ENCODE data around the gene ANKRD31. TPM values are rescaled to one million over a fixed set of nuclear protein-coding genes. Genes with fewer than 3 reads are reported as not detected.

ANKRD31 gene, protein sequence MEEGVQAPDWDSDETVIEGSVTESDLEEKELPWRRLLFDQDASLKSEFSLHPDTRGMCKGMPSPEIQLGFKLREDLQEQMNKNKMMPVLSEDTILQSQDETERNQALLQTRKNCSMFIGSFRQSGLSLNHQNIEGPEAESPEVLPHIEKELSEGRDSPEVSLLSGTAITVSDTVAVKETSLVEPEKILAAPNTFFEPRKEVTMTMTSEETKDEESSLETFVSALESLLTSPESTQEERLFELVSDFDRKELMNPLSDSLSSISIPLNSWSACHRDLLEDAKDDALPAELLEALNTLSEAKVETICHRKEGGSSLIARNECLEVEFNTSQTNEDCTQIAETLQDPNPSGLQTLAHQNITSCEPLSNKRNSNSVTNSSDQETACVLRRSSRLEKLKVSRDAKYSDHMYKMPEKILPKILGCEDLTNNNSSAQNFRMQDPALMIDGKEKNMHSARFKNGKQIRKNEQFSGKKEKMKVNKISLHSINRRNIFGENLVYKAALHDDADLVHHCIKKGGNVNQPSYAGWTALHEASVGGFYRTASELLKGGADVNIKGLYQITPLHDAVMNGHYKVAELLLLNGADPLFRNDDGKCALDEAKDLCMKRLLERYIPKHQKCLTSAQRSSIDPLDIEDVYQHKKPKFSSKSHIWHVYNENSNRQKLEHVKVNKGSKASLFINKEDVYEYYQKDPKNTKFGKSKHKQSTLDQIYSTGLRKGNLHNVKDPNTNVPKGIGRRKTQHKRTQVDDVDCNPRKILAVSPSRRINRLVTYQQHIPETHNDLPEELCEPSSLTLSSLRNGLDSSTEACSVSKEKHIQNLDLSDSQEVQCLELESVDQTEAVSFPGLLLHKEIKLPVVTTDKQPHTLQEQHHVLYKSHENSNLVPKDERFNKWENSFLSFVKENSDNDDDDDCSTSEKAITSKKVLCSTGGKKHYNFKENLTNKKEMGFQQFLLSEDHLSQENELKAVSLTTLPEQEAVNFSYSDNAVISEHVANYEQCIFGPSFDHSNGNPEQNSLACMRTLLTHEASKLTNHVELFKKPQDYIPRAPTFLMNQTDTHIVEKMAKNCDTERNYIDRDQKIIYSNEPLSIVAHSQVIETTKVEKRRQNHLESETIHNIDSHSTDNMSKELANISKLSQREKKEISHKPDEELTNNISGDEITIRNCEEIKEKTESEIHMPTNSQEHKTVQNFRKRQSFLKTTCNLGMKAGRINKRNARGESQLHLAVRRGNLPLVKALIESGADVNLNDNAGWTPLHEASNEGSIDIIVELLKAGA (N-terminal part only)
- polyA plus RNA-seq (2011; rRNA removed) (0.34 and 0.49 TPM in 2 replicates), polyA plus RNA-seq (2017; fragmentation: RNase III; extraction: RNeasy Plus Mini Kit Qiagen cat#74134 plus additional on column Dnase treatment) (0.12 to 0.15 TPM (median 0.15 TPM) in 3 replicates), polyA minus RNA-seq (2011; rRNA and poly(A)+ RNA removed) (0.21 and 0.34 TPM in 2 replicates)
- polyA plus RNA-seq (2012; cell fraction: cytosol; rRNA removed): 0.03 TPM in 2 replicates
- polyA plus RNA-seq (2012; cell fraction: nucleus; rRNA removed): 0.02 TPM in 2 replicates

DNA sequence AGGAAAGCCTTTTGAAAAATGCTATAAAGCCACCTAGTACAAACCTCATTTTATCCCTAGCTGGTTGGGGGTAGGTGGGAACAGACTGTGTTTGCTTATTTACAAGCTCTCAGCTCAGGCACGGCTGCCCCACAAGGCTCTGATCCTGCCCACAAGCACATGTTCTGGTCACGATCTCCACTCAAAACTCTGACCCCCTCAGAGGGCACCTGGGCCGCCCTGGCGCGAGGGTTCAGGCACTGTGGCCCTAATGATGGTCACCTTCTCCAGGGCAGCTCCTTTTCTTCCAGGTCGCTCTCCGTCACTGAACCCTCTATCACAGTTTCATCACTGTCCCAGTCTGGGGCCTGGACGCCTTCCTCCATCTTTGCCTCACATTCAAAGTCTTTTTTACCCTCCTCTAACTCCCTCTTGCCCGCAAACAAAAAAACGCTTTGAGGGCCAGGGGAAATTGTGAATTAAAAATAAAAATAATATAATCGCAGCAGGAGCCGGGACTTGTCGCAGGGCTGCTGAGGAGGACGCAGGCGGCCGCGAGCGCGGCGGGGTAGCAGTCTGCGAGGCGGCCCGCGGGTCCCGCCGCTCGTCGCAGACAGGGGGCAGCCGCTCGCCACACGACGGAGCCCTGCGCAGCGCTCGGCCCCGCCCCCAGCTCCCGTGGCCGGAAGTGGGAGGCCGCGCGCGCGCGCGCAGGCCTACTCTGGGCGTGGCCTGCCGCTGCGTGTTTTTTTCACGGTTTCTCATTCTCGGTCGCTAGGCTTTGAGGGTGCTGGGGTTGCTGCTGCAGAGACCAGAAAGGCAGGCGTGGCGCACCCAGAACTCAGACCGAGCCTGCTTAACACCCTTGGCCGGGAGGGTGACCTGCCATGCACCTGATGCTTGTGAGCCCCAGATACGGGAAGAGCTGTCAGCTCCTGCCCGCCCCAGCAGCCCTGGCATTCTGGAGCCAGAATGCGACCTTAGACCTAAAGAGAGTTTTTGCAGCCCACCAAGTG is at the start of gene ANKRD31:
Gene ANKRD31 (minus strand): TSS at position 557 of the 995 bp plus-strand sequence. CDS start 192 bp downstream, at position 365.
- H3K27ac ChIP-seq: peak within 1 kb of the TSS; percentile 81 to 89

More for the DNA sequence above, at the start of gene ANKRD31:
- ATAC-seq (peak; percentile 98 to 99), FAIRE-seq (no peak), DNase-seq (ENCODE audit: low read depth in 1 of 2, low spot score in 1 of 2) (peak; percentile 79 to 82)
- ChIA-PET POLR2A (interaction anchor here (0.6 to 2.0 kb wide), 9 partner anchors 13 to 481 kb away, joined by 3 to 22 read pairs (median 4); partner anchors contain the start of genes CERT1, HMGCR, POC5 and POLK), CTCF (interaction anchor here (0.6 to 3.0 kb wide), 58 partner anchors 12 to 515 kb away, joined by 3 to 24 read pairs (median 4); partner anchors contain the start of genes GCNT4, HMGCR and POC5)
- peak; percentile 23; the same call in 1 of the 2 replicates for TF ChIP-seq MYC (IDR thresholded peaks at IDR 0.05; ENCODE audit: borderline replicate concordance, low read length)
- TF ChIP-seq PHF8 (IDR thresholded peaks at IDR 0.05; ENCODE audit: borderline replicate concordance, low read depth): peak; percentile 83
- TF ChIP-seq TFCP2L1 (CRISPR knock-in tag; IDR thresholded peaks at IDR 0.05): no peak
- TF ChIP-seq CHD4 (IDR thresholded peaks at IDR 0.05; ENCODE audit: borderline replicate concordance): no peak
- peak; percentile 89 for TF ChIP-seq CTCF (IDR thresholded peaks at IDR 0.05)
- TF ChIP-seq RNF2 (IDR thresholded peaks at IDR 0.05; ENCODE audit: borderline replicate concordance, low read depth): no peak
- TF ChIP-seq BCL3 (IDR thresholded peaks at IDR 0.05): peak; percentile 73; the same call in 1 of the 3 replicates
- peak; percentile 91 for TF ChIP-seq SMC3 (IDR thresholded peaks at IDR 0.05)
- 0 out of 2 replicates have a peak, but pooled peaks have one; percentile 27 for TF ChIP-seq TP53 (CRISPR knock-in tag; IDR thresholded peaks at IDR 0.05)
- peak; percentile 71 to 84; a peak in 4 of 5 replicates for TF ChIP-seq JUN (IDR thresholded peaks at IDR 0.05)
- peak; percentile 71 to 93 for TF ChIP-seq RAD21 (conservative IDR thresholded peaks at IDR 0.05 in 1 of 2, IDR thresholded peaks at IDR 0.05 in 1 of 2)
- TF ChIP-seq PBX3 (IDR thresholded peaks at IDR 0.05): 0 out of 2 replicates have a peak, but pooled peaks have one; percentile 38
- TF ChIP-seq, protein P1, sequence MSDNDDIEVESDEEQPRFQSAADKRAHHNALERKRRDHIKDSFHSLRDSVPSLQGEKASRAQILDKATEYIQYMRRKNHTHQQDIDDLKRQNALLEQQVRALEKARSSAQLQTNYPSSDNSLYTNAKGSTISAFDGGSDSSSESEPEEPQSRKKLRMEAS (IDR thresholded peaks at IDR 0.05): peak; percentile 75; the same call in 1 of the 2 replicates
- TF ChIP-seq, protein P2, sequence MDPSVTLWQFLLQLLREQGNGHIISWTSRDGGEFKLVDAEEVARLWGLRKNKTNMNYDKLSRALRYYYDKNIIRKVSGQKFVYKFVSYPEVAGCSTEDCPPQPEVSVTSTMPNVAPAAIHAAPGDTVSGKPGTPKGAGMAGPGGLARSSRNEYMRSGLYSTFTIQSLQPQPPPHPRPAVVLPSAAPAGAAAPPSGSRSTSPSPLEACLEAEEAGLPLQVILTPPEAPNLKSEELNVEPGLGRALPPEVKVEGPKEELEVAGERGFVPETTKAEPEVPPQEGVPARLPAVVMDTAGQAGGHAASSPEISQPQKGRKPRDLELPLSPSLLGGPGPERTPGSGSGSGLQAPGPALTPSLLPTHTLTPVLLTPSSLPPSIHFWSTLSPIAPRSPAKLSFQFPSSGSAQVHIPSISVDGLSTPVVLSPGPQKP (IDR thresholded peaks at IDR 0.05; ENCODE audit: low read depth, low read length): peak; percentile 79; the same call in 1 of the 2 replicates
- TF ChIP-seq POLR2A (IDR thresholded peaks at IDR 0.05; ENCODE audit: low read length): peak; percentile 71
- 0 out of 2 replicates have a peak, but pooled peaks have one; percentile 44 for TF ChIP-seq ATOH8 (CRISPR knock-in tag; IDR thresholded peaks at IDR 0.05; ENCODE audit: low read depth)
- no peak for TF ChIP-seq ZC3H11A (IDR thresholded peaks at IDR 0.05)
- Histone ChIP-seq H3K4me3 (peak within 1 kb of the TSS; percentile 56), H3K4me1 (peaks cover 15% of the 10 kb centered on the region), H3K9me3 (no peaks in the 10 kb centered on the region), H3K4me2 (peak within 1 kb of the TSS; percentile 88)
- WGBS (ENCODE audit: missing lambda C conversion rate): 9% methylated on average over 47 of the region's 58 CpGs
